Keratinocyte (primary cell): ENCODE measurements around the gene MAN2B1. TPM values are rescaled to one million over a fixed set of nuclear protein-coding genes. Genes with fewer than 3 reads are reported as not detected.

Experiments
- DNase-seq: peaks from one replicate; pipeline ENCODE4 v3.0.0-alpha.2; 2011; ENCODE audit warnings: low read depth, missing footprints, low spot score
- FAIRE-seq: peaks from 2 replicates; lab custom pipeline; 2011; peaks lifted over from hg19 to GRCh38; lab: Jason Lieb, UNC
- H2AFZ ChIP-seq: 2 replicates; pipeline ENCODE4 v1.6.0; 2012; ENCODE audit warnings: low read length, control low read depth, inconsistent platforms; ENCODE audit not compliant: control insufficient read depth
- H3K27ac ChIP-seq: 2 replicates; pipeline ENCODE4 v1.5.1; 2011; ENCODE audit warnings: low read length; ENCODE audit not compliant: control insufficient read depth, insufficient read depth
- H3K27me3 ChIP-seq: 3 replicates; pipeline ENCODE4 v1.6.0; 2011; ENCODE audit warnings: low read length; ENCODE audit not compliant: control insufficient read depth, insufficient read depth; ENCODE audit errors: extremely low read depth
- H3K36me3 ChIP-seq, 2 experiments: 2 replicates in 1 of 2; 3 replicates in 1 of 2; pipeline ENCODE4 v1.5.1; 2011; ENCODE audit warnings: low read length in 2 of 2, mild to moderate bottlenecking in 1 of 2; ENCODE audit not compliant: control insufficient read depth in 2 of 2, insufficient read depth in 2 of 2; ENCODE audit errors: extremely low read depth in 1 of 2
- H3K4me1 ChIP-seq: 3 replicates; pipeline ENCODE4 v1.5.1; 2011; ENCODE audit warnings: low read length; ENCODE audit not compliant: control insufficient read depth, insufficient read depth; ENCODE audit errors: extremely low read depth
- H3K4me2 ChIP-seq: 3 replicates; pipeline ENCODE4 v1.6.0; 2011; ENCODE audit warnings: low read depth, low read length; ENCODE audit not compliant: control insufficient read depth, insufficient read depth; ENCODE audit errors: extremely low read depth
- H3K4me3 ChIP-seq, 3 experiments: fragments of 200-600 bp in 1 of 3; sonication (generic) in 1 of 3; 2 replicates in 2 of 3; 3 replicates in 1 of 3; pipeline ENCODE4 v1.5.1; 2011 to 2016; ENCODE audit warnings: low read length in 3 of 3, mild to moderate bottlenecking in 3 of 3, control low read depth in 2 of 3, inconsistent platforms in 1 of 3, low read depth in 1 of 3, mixed read lengths in 1 of 3, mixed run types in 1 of 3, moderate library complexity in 1 of 3; ENCODE audit not compliant: control insufficient read depth in 2 of 3, insufficient read depth in 2 of 3; ENCODE audit errors: extremely low read depth in 1 of 3
- H3K79me2 ChIP-seq: 2 replicates; pipeline ENCODE4 v1.6.0; 2012; ENCODE audit warnings: low read length; ENCODE audit not compliant: control insufficient read depth, insufficient read depth
- H3K9ac ChIP-seq: 3 replicates; pipeline ENCODE4 v1.6.0; 2011; ENCODE audit warnings: low read length; ENCODE audit not compliant: control insufficient read depth, insufficient read depth; ENCODE audit errors: extremely low read depth
- H3K9me1 ChIP-seq: 3 replicates; pipeline ENCODE4 v1.6.0; 2011; ENCODE audit warnings: low read length; ENCODE audit not compliant: control insufficient read depth, insufficient read depth; ENCODE audit errors: extremely low read depth
- H3K9me3 ChIP-seq: 2 replicates; pipeline ENCODE4 v1.5.1; 2012; ENCODE audit warnings: low read depth, low read length; ENCODE audit not compliant: control insufficient read depth
- H4K20me1 ChIP-seq: 3 replicates; pipeline ENCODE4 v1.6.0; 2011; ENCODE audit warnings: low read length; ENCODE audit not compliant: control insufficient read depth, insufficient read depth; ENCODE audit errors: extremely low read depth
- CTCF ChIP-seq, 3 experiments: IDR thresholded peaks in 1 of 3; conservative IDR thresholded peaks in 1 of 3; optimal IDR thresholded peaks in 1 of 3; 2 replicates in 2 of 3; 3 replicates in 1 of 3; pipeline versions ENCODE3 to v1.5.1; 2011; ENCODE audit warnings: low read length in 3 of 3, mild to moderate bottlenecking in 3 of 3, moderate library complexity in 2 of 3, control low read depth in 1 of 3, inconsistent platforms in 1 of 3; ENCODE audit not compliant: insufficient read depth in 2 of 3; ENCODE audit errors: extremely low read depth in 1 of 3
- EZH2 ChIP-seq: IDR thresholded peaks from one replicate; pipeline ENCODE4 v1.6.1; 2012; ENCODE audit warnings: inconsistent platforms, mild to moderate bottlenecking, low read length, moderate library complexity
- dilution Hi-C: fragments of 300-500 bp; cut with MboI; formaldehyde crosslinking; loops from one replicate; pipeline ENCODE4 v1.7.0; 2020; ENCODE audit warnings: low sequenced_read_pairs; ENCODE audit not compliant: extremely low pct_ligation_motif_present
- polyA plus RNA-seq, 5 experiments: library from polyadenylated mRNA; depleted of rRNA in 3 of 5; stranded (reverse) in 3 of 5; stranded (forward) in 1 of 5; unstranded in 1 of 5; fragments of >200 nt; gene quantifications; 1 replicate in 1 of 5; 2 replicates in 3 of 5; 3 replicates in 1 of 5; pipeline versions ENCODE4 v1.2.1 to v1.2.3, GENCODE V29; 2011 to 2012; ENCODE audit warnings: missing spikeins in 2 of 5, low read depth in 1 of 5, low replicate concordance in 1 of 5

MAN2B1 gene
- polyA plus RNA-seq, 1 donor (not counting 4 experiments of a cell fraction or from before 2014, with no cell fraction given), result 17.0 TPM

- H3K27ac ChIP-seq, result peak within 1 kb of the TSS; percentile 34
- peaks cover 12 to 23% of the 10 kb centered on the region in 2 experiments for H3K36me3 ChIP-seq
- H3K4me3 ChIP-seq, result peak within 1 kb of the TSS; percentile 59 to 88 (median 79)
- peak within 1 kb of the TSS; percentile 88 for H2AFZ ChIP-seq
- H3K4me1 ChIP-seq, result peaks cover 6% of the 10 kb centered on the region
- FAIRE-seq, result peak; percentile 39
- H3K27me3 ChIP-seq, result no peaks in the 10 kb centered on the region
- dilution Hi-C loops, result no loop called here
- no peaks in the 10 kb centered on the region for H3K9me3 ChIP-seq
- H3K9ac ChIP-seq, result peak within 1 kb of the TSS; percentile 82
- TF ChIP-seq CTCF (optimal IDR thresholded peaks at IDR 0.05 in 1 of 3, IDR thresholded peaks at IDR 0.05 in 1 of 3, conservative IDR thresholded peaks at IDR 0.05 in 1 of 3; ENCODE audit: extremely low read depth in 1 of 3, insufficient read depth in 2 of 3, low read length in 3 of 3) (no peak), EZH2 (no peak)
- no peak for DNase-seq
- peaks cover 4% of the 10 kb centered on the region for H3K79me2 ChIP-seq
- peak within 1 kb of the TSS; percentile 93 for H3K4me2 ChIP-seq
- no peaks in the 10 kb centered on the region for H4K20me1 ChIP-seq
- peaks cover 4% of the 10 kb centered on the region for H3K9me1 ChIP-seq
Measured at GRCh38 chr19:12696366-12697335, 30.1 kb upstream of the MAN2B1 start, which contains the start of gene FBXW9. Gene FBXW9 (minus strand): TSS chr19:12696631. CDS start chr19:12696581, 50 bp downstream.

- H3K9me1 ChIP-seq, result peaks cover 4% of the 10 kb centered on the region
- H3K27me3 ChIP-seq, result no peaks in the 10 kb centered on the region
- no peak for FAIRE-seq
- TF ChIP-seq CTCF (optimal IDR thresholded peaks at IDR 0.05 in 1 of 3, IDR thresholded peaks at IDR 0.05 in 1 of 3, conservative IDR thresholded peaks at IDR 0.05 in 1 of 3; ENCODE audit: extremely low read depth in 1 of 3, insufficient read depth in 2 of 3, low read length in 3 of 3) (no peak), EZH2 (no peak)
- dilution Hi-C loops, result no loop called here
- peaks cover 6% of the 10 kb centered on the region for H3K4me1 ChIP-seq
- H3K9me3 ChIP-seq, result no peaks in the 10 kb centered on the region
- H2AFZ ChIP-seq, result peak overlapping the region; percentile 88
- no peaks in the 10 kb centered on the region for H4K20me1 ChIP-seq
- peak overlapping the region; percentile 59 to 88 (median 79) for H3K4me3 ChIP-seq
- peaks cover 4% of the 10 kb centered on the region for H3K79me2 ChIP-seq
- peak overlapping the region; percentile 93 for H3K4me2 ChIP-seq
- H3K27ac ChIP-seq, result peak overlapping the region; percentile 34
- H3K36me3 ChIP-seq, result peaks cover 11 to 22% of the 10 kb centered on the region in 2 experiments
- H3K9ac ChIP-seq, result peak overlapping the region; percentile 82
- no peak for DNase-seq
Measured at GRCh38 chr19:12695997-12696365, 29.4 kb upstream of the MAN2B1 start.
